HG02759 (cell line): ENCODE data around the gene RABGGTA.
"Not testable (repeated sequence)": the region's sequence is repeated elsewhere in the genome, so short reads cannot be mapped to it uniquely, and the experiment has no call there.

ENCODE experiments used
- ATAC-seq: cut with Tn5 transposase; IDR thresholded peaks from one replicate; pipeline ENCODE4 v1.9.1; 2021; ENCODE audit warnings: mild to moderate bottlenecking, moderate library complexity; ENCODE audit not compliant: unreplicated experiment

RABGGTA gene

DNA sequence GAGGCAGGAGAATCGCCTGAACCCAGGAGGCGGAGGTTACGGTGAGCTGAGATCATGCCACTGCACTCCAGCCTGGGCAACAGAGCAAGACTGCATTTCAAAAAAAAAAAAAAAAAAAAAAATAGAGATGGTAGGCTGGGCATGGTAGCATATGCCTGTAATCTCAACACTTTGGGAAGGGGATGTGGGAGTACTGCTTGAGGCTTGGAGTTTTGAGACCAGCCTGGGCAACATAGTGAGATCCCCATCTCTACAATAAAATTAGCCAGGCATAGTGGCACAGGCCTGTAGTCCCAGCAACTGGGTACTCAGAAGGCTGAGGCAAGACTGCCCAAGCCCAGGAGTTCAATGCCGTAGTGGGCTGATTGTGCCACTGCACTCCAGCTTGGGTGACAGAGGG is 48.4 kb downstream of the RABGGTA start:
- not testable (repeated sequence) for ATAC-seq

DNA sequence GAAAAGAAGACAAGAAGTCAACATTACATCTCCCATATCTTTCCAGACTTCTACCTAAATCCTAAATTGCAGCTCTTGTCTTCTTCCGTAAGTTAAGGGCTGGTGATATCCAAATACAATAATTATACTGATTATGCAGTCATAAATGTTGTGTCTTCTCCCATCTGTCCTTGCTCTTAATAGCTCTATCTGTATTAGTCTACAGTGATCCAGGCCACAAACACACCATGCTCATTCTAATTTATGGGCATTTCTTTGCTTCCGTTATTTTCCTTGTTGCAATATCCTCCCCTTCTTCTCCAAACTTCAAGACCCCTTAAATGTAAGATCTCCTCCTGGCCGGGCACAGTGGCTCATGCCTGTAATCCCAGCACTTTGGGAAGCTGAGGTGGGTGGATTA is 51.9 kb downstream of the RABGGTA start:
- no peak for ATAC-seq

DNA sequence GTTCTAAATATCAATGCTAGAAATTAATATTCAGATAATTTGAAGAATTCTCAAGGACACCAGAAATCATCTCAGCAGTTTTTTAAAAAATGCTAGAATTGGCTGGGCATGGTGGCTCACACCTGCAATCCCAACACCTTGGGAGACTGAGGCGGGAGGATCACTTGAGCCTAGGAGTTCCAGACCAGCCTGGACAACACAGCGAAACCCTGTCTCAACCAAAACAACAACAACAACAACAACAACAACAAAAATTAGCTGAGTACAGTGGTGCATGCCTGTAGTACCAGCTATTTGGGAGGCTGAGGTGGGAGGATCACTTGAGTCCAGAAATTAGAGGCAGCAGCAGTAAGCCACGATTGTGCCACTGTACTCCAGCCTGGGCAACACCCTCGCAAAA is 52.3 kb downstream of the RABGGTA start:
- no peak for ATAC-seq

DNA sequence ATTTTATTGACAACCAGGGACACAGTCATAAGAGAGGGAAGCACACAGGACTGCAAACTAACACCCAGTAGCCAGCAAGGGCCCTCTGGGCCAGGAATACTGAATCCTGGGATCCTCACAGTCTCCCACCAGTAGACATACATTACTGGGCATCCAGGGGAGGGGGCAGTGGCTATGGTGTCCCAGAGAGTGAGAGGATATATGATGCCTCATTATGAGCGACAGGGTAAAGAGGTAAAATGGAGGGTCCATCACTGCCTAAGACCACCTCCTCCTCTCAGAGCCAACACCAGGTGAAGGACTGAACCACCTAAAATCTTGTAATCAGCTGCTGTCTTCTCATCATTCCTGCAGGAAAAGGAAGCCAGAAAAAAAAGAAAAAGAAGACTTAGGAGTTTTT is 54.5 kb downstream of the RABGGTA start:
- ATAC-seq: not testable (repeated sequence)

- no peak for ATAC-seq
Observed at GRCh38 chr14:24216345-24216699, 55.1 kb downstream of the RABGGTA start.
